DMS53 treated with DMSO at 0.1 percent for 48 hours (cell line): Measurements from ENCODE around the gene TMEM63C.

ENCODE experiments used
- DNase-seq: peaks from one replicate; lab custom pipeline; 2025; ENCODE audit not compliant: unreplicated experiment; lab: John Stamatoyannopoulos, UW

TMEM63C gene

DNA sequence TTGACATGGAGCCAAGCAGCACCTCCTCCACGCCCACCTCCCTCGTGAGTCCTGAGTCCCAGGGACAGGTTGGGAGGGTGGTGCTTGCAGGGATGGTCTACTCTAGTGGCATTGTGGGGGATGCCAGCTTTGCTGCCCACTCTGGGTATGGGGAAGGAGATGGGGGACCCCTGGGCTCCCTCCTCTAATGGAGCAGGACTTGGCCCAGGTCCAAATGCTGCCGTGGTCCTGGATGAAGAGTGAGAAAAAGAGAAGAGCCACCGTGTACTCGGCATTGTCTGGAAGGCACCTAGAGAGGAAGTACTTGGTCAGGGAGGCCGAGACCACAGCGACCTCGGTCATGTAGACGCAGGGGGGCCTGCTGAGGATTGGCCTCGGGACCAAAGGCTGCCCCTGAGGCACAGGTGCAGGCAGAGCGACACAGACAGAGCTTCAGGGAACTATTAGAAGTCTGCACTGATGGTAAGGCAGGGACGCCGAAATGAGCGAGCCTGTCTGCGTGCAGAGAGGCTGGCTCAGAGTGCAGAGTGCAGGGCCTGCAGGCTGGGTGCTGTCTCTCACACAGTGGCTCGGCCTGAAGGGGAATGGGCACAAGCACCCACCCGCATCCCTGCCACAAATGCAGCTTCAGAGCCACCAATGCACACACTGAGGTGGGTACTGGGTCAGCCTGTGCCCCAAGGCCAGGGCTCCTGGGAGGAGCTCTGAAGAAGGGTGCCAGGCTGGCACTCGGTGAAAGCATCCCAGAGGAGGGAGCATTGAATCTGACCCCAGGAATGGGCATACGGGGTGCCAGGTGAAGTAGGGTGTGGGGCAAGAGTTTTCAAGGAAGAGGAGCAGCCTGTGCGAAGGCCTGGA is 72.0 kb downstream of the TMEM63C start:
- DNase-seq = no peak

DNA sequence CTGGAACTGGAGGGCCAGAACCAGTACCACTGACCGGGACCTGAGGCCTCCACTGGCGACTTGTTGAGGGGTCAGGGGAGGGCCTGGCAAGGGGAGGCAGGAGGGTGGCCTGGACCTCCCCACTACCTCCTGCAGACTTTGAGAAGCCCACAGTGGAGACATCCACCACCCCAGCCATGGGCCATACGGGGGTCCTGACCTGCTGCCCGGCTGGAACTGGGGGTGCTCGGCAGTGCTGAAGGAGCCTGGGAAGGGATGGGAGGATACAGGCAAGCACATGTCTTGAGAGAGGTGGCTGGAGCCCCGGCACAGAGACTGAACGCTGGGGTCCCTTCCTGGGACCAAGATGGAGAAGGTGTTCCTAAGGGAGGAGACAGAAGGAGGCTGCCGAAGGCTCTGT is 75.1 kb downstream of the TMEM63C start:
- no peak for DNase-seq

DNA sequence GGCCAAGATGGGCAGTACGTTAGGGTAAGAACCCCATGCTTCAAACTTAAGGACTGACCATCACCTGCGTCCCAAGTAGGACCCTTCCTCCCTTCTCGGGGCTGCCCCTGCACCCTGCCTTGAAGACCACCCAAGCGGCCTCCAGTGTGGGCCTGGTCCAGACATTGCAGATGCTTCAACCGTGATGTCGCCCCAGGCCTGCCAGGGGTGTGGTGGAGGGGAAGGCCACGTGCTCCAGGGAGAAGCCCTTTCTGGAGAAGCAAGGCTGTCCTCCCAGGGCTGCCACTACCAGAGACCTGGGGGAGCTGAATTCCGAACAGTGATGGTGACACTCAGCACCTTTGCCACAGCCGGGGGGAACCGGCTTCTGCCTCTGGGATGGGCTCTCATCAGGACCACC is 76.1 kb downstream of the TMEM63C start:
- no peak for DNase-seq

DNA sequence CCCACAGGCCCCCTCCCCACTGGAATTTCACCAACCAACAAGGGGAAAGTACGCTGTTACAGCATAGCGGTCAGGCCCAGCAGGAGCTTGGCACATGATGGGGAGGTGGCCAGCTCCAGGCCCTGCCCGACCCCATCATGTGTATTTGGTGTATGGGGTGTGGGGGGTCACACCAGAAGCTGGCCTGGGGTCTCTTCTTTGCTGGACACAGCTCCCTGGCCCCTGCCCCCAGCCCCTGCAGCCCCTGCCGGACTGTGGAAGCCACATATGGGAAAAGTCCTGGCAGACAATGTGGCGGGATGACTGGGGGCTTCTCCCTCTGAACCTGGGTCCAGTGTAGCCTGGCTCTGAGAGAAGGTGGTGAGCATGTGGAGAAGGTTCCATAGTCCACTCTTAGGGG is 77.0 kb downstream of the TMEM63C start:
- DNase-seq = no peak

DNA sequence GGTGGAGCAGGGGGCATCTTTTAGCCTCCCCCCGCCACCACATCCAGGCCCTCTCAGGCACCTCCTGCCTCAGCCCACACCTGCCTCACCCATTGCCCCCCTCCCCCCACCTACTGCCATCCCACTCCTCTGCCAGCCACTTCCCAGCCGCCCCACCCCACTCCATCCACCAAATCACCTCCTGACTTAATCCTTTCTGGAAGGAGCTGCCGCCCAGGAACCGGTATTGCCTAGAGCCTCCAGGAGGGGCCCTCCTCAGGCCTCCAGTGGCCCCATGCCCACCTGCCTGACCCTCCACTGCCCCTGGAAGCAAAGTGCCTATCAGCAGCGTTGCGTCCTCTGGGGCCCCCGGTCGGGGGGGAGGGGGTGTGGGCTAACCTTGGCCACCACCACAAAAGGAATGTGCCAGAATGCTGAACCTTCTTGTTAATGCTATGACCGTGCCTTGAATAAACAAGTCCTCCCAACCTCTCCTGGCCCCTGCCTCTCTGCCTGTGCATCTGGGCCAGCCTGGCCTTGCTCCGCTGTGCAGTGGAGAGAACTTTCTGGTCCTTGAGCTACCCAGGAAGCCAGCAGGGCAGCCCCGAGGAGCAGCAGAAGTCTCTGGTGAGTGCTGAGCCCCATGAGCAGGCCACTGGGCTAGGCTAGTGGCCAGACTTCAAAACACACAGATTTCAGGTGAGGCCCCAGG is 77.6 kb downstream of the TMEM63C start:
- DNase-seq = no peak

DNA sequence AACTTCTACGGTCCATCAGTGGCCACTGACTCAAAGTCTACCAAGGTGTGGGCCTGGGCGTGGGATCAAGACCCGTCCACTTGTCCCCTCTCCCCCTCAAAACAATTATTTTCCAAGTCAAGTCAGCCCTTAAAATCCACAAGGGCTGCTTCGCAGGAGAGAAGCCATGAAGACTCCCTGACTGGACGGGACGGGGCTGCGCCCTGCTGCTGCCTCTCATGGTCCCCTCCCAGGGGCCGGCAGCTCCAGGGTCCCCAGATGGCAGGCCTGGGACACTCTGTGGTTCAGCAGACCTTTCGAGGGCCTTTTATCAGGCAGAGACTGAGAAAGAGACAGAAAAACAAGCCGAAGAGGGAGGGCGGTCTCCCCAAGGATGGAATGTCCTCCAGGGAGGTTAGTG is 78.6 kb downstream of the TMEM63C start:
- DNase-seq = no peak

DNA sequence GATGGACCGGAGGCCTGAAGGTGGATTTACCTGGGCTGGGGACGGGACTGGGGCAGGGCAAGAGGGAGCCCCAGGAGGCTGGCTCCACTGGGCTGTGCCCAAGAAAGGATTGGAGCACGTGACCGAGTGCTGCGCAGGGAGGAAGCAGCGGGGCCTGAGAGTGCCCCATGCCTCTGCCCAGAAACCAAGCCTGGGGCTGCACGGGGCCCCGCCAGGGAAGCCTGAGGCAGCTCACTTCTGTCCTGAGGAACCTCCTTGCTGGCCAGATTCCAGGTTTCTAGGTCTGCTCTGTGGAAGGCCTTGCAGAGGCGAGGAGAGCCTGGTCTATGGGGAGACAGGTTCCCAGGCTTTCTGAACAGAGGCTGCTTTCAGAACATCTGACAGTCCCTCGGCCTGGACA is 79.0 kb downstream of the TMEM63C start:
- no peak for DNase-seq

DNA sequence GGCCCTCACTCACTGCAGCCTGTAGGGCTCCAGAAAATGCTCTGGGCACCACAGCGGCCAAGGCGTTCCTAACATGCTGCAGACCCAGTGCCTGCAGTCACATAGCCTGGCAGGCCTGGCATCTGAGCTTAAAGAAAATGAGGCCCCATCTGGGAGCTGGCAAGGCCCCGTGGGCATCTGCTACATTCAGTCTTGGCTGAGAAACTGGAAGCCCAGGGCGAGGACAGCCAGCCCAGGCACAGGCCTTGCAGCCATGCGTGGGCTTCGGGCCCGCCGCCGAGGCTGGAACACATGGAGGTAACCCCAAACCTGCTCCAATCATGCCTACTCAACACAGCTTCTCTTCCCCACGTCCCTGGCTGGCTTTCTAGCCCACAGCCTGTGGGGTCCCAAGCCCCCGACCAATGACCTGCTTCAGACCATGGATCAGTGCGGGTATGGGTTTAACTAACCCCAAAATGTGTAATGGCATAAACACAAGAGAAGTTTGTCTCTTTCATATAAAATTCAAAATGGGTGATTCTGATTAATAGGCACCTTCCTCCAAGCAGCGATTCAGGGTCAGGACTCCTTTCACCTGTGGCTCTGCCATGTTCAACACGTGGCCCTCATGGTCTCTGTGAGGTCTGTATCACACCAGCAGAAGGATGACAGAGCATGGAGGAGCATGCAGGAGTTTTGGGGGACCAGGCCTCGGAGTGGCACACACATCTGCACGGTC is 83.0 kb downstream of the TMEM63C start:
- no peak for DNase-seq

DNA sequence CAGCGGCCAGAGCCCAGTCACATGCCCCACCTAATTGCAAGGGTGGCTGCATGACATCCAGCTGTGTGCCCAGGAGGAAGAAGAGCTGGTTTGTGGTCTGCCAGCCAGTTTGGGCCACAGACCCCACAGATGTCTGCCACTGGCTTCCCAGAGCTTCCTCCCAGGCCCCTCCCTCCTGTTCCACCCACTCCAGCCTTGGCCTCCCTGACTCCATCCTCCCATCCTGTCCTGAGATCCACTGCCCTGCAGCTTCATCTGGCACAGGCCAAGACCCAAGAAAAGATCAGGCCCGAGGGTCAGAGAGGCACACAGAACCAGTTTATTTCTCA is 83.6 kb downstream of the TMEM63C start:
- DNase-seq = no peak

DNA sequence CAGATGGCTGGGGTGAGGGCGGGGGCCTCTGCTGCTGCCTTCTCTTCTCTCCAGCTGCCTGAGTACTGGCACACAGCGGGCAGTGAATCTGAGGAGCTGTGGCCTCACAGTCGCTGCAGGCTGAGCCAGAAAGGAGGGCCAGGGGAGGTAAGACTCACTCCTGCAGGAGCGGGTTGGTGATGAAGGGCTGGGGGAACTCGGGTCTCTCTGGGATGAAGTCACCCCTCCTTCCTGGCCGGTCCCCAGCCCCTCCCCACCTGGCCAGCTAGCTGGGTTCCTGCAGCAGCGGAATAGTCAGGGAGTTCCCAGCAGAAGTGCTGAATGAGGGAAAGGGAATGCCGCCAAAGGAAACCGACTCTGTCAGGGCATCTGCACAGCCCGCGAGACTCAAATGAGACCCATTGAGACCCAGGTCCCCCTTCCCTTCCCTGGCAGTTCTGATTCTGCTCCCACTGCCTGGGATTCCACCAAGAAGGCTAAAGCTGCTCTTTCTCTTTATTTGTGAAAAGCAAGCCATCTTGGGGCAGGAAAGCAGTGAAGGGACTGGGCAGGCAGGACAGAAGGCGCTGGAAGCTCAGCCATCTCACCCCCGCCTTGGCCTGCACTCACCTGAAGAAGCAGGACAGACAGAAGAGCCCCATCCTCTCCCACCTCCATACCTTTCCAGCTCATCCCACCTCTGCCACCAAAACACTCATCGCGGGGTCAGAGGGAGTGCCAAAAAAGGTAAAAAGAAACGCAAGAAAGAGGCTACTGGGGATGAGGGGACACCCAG is 84.2 kb downstream of the TMEM63C start:
- no peak for DNase-seq

DNA sequence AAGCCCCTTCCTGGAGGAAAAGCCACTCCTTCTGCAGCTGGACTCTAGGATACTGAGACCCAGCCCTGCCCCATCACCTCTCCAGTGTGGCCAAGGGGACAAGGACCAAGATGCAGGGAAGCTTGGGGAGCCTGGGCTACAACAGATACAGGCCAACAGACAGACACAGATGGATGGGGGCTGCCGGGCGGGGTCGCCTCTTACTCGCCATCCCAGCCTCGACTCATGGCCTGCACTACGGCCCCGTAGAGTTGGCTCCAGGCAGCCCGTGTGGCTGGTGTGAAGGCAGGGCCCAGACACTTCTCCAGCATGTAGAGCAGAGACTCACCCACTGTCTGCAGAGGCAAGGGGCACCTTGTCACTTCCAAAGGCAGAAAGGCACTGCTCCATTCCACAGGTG is 84.7 kb downstream of the TMEM63C start:
- DNase-seq = no peak

DNA sequence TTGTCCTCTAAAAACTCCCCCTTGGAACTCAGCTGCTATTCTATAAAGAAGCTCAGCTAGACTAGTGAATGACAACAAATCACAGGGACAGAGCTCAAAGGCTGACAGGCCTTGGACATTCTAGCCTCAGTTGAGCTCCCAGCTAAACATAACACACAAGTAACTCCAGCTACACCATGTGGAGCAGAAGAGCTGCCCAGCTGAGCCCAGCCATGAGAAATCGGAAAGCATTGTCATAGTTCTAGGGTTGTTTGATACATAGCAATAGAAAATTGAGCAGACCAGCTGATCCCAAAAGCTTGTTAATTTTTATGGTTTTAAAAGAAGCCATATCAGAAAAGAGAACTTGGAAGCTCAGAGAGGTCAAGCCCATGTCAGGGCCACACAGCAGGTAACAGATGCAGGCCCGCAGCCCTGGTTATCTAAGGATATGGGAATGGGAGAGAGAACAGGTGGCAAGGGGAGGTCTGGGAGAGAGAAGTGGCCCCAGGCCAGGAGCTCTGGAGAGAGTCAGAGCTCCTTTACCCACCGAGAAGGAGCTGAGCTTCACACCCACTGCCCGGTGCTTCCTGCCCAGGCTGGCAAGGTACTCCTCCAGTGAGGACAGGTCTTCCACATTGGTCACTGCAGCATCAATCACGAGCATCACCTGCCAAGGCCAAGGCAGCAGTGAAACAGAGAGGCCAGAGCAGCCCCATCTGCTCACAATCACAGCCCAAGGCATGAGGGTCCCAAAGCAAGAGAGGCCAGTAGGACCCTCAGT is 86.5 kb downstream of the TMEM63C start:
- no peak for DNase-seq

DNA sequence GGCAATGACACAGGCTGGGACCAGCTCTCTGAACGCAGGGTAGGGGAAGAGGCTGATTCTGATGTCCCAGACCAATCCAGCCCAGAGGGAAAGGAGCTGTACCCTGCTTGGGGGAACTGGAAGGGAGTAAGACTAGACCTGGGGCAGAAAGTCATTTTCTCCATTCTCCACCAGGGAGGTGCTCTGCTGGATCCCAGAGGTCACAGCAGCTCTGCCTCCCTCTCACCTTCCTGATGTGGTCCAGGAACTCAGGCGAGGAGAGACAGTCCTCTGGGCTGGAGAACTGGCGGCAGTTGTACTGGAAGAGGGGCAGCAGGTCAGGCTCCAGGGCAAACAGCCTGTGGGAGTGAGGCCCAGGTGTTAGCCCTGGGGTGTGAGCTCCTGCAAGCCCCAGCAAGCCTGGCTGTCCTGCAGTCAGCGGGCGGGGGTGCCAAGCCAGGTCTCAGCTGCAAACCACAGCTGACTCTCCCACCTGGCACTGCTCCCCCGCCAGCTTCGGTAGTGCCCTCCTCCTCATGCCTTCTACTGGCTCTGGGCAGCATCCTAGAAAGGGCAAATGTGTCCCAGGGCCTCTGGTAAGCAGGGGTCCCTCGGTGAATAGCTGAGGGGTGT is 87.5 kb downstream of the TMEM63C start:
- peak; percentile 18 for DNase-seq

DNA sequence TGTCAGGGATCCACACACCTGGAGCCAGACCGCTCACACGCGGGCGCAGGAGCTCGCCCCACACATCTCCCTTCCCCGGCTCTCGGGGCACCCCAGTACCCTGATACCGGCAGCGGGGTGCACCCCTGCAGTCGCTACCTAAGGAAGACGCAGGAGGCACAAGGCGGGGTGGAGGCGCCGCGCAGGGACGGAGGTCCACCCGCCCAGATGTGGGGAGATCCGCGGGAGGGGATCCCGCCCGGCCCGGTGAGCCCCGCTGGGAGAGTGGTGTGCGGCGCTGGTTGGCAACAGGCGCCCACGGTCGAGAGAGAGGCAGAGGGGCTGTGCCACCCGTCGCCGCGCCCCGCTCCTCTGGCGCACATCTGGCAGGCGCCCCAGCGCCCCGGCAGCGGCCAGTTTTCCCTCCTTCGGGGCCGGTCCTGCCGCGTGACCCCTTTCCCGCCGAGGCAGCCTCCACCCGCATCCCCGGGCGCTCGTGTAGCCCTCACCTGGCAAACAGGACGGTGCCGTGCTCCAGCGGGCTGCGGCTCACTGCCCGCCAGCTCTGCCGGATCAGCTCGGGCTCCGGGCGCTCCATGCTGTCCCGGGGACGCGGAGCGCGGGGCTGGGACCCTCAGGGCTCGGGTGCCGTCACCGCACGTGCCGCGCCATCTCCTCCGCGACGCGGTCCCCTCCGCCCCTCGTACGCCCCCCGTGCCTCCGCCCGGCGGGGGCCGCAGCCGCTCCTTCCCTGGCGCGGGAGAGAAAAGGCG is 88.9 kb downstream of the TMEM63C start:
- DNase-seq = no peak

DNA sequence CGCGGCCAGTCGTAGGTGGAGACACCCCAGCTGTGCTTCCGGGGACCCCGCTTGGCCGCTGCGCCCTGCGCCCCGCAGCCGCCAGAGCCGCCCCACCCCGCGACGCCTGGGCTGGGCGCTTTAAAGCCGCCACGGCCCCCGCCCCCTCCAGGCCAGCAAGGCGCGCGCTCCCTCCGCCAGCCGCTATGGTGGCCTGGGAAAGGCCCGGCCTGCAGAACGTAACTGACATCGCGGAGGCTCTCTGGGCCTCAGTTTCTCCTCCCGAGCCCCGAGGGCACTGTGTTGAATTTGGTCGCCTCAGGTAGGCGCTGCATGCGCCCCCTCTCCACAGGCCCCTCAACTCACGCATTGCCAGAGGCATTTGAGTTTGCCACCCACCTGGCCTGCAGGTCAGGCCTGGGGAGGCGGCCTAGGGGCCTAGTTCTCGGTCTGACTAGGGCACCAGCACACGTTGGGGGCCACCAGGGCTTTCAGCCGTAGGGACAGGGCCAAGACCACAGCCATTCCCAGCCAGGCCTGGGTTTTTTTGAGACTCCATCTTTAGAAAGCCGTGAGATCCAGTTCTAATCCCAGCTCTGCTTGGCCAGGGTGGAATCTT is 89.6 kb downstream of the TMEM63C start, which contains the start of gene NGB:
Gene NGB (minus strand): TSS at position 94 of the 598 bp plus-strand sequence. CDS start 269 bp downstream, outside the sequence.
- DNase-seq = no peak

DNA sequence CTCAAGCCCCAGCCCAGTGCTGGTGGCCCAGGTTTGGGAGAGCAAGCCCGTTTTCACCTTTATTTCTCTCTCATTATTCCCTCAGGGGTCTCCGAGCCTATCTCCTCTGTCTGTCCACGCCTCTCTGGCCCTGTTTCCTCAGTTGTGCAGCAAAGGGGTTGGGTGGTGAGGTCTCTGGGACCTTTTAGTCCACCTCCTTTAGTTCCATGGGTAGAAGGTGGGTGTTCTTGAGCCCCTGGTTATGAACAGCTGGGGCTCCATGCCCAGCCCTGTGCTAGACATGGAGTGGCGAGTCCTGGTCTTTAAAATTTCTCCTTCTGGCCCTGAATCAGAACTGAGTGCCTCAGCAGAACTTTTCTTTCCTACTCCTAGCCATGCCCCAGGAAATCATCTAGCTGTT is 90.7 kb downstream of the TMEM63C start:
- no peak for DNase-seq

DNA sequence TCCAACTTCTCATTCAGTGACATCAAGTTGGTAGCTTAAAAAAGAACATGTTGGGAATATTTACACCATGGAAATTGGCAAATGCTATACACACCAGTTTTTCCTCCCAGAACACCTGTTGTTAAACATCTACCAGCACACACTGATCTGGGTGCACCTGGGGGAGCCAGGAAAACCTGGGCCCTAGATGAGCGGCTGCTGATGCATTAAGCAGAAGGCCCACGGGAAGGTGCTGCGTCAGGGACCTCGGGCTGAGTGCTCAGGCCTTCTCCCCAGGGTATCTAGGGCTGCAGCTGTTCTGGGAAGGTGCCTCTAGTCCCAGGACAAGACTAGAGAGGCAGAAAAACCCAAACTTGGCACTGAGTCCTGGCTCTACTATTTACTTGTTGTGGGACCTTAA is 92.2 kb downstream of the TMEM63C start:
- DNase-seq = no peak

DNA sequence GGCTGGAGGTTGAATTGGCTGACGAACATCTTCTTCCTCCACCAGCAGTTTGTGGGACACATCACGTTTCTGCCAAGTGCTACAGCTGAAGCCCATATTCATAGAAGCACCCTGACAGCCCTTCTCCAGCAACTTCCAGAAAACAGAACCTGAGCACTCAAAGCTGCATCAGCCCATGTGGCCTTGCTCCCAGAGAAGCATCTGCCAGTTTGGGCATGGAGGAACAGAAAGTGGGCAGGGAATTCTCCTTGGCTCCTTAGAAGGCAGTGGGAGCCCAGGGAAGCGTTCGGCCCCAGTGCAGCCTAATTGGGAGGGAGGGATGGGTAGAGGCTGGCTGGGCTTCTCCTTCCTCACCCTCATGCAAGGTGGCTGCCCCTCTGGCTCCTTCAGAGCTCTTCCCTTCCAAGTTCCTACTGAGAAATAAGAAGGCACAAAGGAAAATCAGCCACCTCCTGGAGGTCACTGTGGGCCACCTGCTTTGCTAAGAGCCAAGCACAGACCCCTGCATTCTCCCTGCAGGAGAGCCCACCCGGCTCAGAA is 93.5 kb downstream of the TMEM63C start:
- no peak for DNase-seq

DNA sequence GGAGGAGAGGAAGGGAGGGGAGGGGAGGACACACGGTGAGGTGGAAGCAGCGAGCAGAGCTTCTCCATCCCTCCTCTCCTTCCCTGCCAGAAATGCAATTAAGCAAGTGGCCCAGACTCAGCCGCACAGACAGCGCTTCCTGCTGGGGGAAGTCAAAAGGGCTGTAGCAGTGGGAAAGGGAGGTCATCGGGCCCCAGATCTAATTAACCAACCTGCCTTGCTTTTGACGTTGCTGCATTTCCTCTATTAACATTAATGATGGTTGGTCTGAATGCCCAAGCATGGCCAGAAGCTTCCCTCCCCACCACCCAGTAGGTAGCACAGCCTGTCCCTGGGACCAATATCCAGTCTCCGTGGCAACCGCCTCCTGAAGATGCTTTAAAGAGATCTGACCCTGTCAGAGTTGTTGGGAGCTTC is 94.0 kb downstream of the TMEM63C start:
- no peak for DNase-seq
